ENCODE results near the gene LRRIQ4. TPM values are rescaled to one million over a fixed set of nuclear protein-coding genes. Genes with fewer than 3 reads are reported as not detected.

LRRIQ4 gene
- total RNA-seq, 1 donor from 2014 or later = not detected

DNA sequence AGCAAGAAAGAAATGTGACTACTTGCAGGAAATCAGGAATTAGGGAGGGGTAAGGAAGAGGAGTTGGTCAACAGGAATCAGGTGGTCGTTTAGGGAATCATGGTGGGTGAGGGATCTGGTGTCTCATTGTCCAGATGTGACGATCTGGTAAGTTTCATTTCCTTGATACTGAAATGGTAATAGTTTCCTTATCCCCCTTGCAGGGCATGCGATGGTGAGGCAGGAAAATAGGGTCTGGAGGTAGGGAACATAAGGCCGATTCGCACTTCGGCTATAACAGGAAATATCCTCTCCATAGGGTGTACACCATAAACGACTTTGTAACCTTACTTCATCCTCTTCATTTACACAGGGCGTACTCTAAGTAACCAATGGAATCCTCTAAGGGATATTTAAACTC lies 608 bp downstream of the LRRIQ4 start:
- H3K27ac Mint-ChIP-seq = peak overlapping the region; percentile 78
- H3K4me1 Mint-ChIP-seq (ENCODE audit: unreplicated experiment) = peaks cover 27% of the 10 kb centered on the region

DNA sequence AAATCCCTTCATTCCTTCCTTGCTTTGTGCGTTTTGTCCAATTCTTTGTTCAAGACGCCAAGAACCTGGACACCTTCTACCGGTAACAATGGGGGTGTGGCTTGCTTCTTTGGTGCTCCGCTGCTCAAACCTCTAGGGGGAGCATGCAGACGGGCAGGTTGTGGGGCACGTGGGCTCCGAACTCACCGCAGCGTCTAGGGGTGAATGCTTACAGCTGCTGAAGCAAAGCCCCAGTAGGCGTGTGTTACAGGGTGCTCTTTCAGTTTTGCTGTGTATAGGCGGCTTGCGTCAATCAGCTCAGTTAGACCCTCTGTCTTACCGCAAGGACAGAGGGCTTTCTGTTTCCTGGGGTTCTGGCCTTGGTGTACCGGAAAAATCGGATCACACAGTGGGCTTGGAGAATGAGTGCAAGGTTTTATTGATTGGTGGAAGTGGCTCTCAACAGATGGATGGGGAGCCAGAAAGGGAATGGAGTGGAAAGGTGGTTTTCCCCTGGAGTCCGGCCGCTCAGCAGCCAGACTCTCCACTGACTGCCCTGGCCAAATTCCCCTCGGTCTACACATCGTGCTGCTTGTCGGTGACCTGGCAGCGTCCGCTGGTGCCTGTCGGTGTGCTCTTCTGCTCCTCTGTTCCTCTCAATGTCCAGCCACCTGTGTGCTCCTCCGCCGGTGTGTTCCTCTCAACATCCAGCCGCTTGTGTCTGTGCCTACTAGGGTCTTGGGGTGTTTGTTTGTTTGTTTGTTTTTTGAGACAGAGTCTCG lies 1.3 kb downstream of the LRRIQ4 start:
- Mint-ChIP-seq H3K4me1 (ENCODE audit: unreplicated experiment) (peaks cover 28% of the 10 kb centered on the region), H3K27ac (peak overlapping the region; percentile 78), H3K4me3 (peak overlapping the region; percentile 92), H3K36me3 (no peaks in the 10 kb centered on the region), H3K27me3 (peaks cover 7% of the 10 kb centered on the region), H3K9me3 (peaks cover 5% of the 10 kb centered on the region)
- DNase-seq (ENCODE audit: extremely low spot score, unreplicated experiment) = no peak
- TF ChIP-seq, protein P1, sequence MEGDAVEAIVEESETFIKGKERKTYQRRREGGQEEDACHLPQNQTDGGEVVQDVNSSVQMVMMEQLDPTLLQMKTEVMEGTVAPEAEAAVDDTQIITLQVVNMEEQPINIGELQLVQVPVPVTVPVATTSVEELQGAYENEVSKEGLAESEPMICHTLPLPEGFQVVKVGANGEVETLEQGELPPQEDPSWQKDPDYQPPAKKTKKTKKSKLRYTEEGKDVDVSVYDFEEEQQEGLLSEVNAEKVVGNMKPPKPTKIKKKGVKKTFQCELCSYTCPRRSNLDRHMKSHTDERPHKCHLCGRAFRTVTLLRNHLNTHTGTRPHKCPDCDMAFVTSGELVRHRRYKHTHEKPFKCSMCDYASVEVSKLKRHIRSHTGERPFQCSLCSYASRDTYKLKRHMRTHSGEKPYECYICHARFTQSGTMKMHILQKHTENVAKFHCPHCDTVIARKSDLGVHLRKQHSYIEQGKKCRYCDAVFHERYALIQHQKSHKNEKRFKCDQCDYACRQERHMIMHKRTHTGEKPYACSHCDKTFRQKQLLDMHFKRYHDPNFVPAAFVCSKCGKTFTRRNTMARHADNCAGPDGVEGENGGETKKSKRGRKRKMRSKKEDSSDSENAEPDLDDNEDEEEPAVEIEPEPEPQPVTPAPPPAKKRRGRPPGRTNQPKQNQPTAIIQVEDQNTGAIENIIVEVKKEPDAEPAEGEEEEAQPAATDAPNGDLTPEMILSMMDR (conservative IDR thresholded peaks at IDR 0.05) = peak; percentile 39

More for the DNA sequence above, 608 bp downstream of the LRRIQ4 start:
- Mint-ChIP-seq H3K36me3 (peaks cover 2% of the 10 kb centered on the region), H3K4me3 (peak overlapping the region; percentile 92), H3K27me3 (peaks cover 7% of the 10 kb centered on the region), H3K9me3 (peaks cover 5% of the 10 kb centered on the region)
- TF ChIP-seq, protein P1 (conservative IDR thresholded peaks at IDR 0.05) = no peak
- DNase-seq (ENCODE audit: extremely low spot score, unreplicated experiment) = no peak

DNA sequence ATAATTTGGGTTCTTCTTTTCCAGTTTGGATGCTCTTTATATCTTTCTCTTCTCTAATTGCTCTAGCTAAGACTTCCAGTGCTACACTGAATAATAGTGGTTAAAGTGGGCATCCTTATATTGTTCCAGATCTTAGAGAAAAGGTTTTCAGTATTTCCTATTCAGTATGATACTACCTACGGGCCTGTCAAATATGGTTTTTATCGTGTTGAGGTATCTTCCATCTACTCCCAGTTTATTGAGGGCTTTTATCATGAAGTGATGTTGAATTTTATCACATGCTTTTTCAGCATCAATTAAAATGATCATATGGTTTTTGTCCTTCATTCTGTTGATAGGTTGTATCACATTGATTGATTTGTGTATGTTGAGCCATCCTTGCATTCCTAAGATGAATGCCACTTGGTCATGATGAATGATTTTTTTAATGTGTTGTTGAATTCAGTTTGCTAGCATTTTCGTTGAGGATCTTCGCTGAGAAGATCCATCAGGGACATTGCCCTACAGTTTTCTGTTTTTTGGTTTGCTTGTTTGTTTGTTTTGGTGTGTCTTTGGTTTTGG lies 3.0 kb downstream of the LRRIQ4 start:
- no peak overlapping the region for H3K4me3 Mint-ChIP-seq
- H3K27ac Mint-ChIP-seq = no peak overlapping the region
- no peaks in the 10 kb centered on the region for H3K36me3 Mint-ChIP-seq
- DNase-seq (ENCODE audit: extremely low spot score, unreplicated experiment) = no peak
- TF ChIP-seq, protein P1 (conservative IDR thresholded peaks at IDR 0.05) = no peak
- peaks cover 5% of the 10 kb centered on the region for H3K9me3 Mint-ChIP-seq
- H3K4me1 Mint-ChIP-seq (ENCODE audit: unreplicated experiment) = peaks cover 36% of the 10 kb centered on the region
- H3K27me3 Mint-ChIP-seq = peaks cover 7% of the 10 kb centered on the region

GRCh38 chr3:169818316-169818715 lies 5.6 kb downstream of the LRRIQ4 start:
- TF ChIP-seq, protein P1 (conservative IDR thresholded peaks at IDR 0.05) = no peak
- Mint-ChIP-seq H3K4me1 (ENCODE audit: unreplicated experiment) (peaks cover 20% of the 10 kb centered on the region), H3K9me3 (peaks cover 5% of the 10 kb centered on the region), H3K27me3 (peaks cover 1% of the 10 kb centered on the region), H3K4me3 (no peak overlapping the region), H3K27ac (no peak overlapping the region), H3K36me3 (no peaks in the 10 kb centered on the region)
- DNase-seq (ENCODE audit: extremely low spot score, unreplicated experiment) = no peak

- DNase-seq (ENCODE audit: extremely low spot score, unreplicated experiment) = no peak
- peaks cover 14% of the 10 kb centered on the region for H3K4me1 Mint-ChIP-seq (ENCODE audit: unreplicated experiment)
- H3K27ac Mint-ChIP-seq = no peak overlapping the region
- H3K27me3 Mint-ChIP-seq = no peaks in the 10 kb centered on the region
- H3K36me3 Mint-ChIP-seq = no peaks in the 10 kb centered on the region
- TF ChIP-seq, protein P1 (conservative IDR thresholded peaks at IDR 0.05) = no peak
- H3K4me3 Mint-ChIP-seq = no peak overlapping the region
- no peaks in the 10 kb centered on the region for H3K9me3 Mint-ChIP-seq
These were observed 9.4 kb downstream of the LRRIQ4 start for GRCh38 chr3:169822091-169822490.
